ENCODE data around the gene MPHOSPH9.
"Not testable (repeated sequence)": the region's sequence is repeated elsewhere in the genome, so short reads cannot be mapped to it uniquely, and the experiment has no call there.

MPHOSPH9 gene

GRCh38 chr12:123263196-123263817 lies 30.4 kb upstream of the MPHOSPH9 start:
- H3K4me3 ChIP-seq (ENCODE audit: low read depth, low read length), result no peak overlapping the region
- no peak for DNase-seq (ENCODE audit: low read depth)

DNA sequence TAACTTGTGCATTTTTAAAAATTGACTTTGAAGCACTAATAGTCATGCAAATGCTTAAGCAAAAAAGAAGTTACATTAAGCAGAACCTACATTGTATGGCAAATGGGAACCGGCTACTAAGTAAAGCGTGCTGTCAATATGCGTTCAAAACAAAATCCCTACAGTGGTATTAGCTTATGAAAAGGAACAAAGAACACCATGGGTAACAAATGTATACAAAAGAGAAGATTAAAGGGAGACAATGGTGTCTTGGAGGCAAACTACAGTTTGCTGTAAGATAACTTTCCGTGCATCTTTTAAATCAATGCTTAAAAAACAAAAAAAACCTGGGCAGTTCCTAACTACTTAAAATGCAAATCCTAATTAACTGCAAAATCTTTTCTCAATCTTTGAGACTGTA lies 28.3 kb upstream of the MPHOSPH9 start:
- H3K4me3 ChIP-seq (ENCODE audit: low read depth, low read length), result no peak overlapping the region
- no peak for DNase-seq (ENCODE audit: low read depth)

- DNase-seq (ENCODE audit: low read depth), result no peak
- no peak overlapping the region for H3K4me3 ChIP-seq (ENCODE audit: low read depth, low read length)
Observed at GRCh38 chr12:123260081-123260480, 27.1 kb upstream of the MPHOSPH9 start.

GRCh38 chr12:123258593-123258992 lies 25.7 kb upstream of the MPHOSPH9 start:
- DNase-seq (ENCODE audit: low read depth), result no peak
- no peak overlapping the region for H3K4me3 ChIP-seq (ENCODE audit: low read depth, low read length)

- no peak overlapping the region for H3K4me3 ChIP-seq (ENCODE audit: low read depth, low read length)
- no peak for DNase-seq (ENCODE audit: low read depth)
Observed at GRCh38 chr12:123254853-123255446, 22.0 kb upstream of the MPHOSPH9 start.

DNA sequence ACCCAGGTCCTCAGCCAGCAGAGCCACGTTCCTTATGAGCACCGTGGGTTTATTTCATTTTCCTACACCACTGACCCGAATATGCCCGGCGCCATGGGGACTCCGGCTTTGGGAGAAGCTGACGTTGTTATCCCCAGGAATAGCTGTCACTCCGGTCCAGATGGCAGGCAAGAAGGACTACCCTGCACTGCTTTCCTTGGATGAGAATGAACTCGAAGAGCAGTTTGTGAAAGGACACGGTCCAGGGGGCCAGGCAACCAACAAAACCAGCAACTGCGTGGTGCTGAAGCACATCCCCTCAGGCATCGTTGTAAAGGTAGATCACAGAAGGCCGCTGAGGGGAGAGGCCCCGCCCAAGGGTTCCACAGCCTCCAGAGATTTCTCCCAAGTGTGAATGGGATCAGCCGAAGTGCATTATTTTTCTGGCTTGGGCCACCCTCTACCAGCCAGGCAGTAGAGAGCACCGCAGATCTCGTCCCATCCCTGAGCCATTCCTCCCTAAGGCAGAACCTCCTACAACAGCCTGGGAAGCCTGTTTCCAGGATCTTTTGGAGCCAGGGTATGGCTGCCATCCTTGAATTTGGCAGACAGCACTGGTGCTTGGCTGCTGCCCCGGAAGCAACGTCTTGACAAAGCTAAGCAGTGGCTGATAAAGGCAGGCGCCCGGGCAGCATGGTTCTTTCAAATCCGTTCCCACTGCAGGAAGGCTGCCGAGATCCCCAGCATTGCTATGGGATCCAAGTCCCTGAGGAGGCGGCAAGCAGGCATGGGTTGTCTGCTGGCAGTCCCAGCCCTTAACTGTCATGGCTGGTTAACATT lies 20.9 kb upstream of the MPHOSPH9 start:
- no peak for DNase-seq (ENCODE audit: low read depth)
- no peak overlapping the region for H3K4me3 ChIP-seq (ENCODE audit: low read depth, low read length)

DNA sequence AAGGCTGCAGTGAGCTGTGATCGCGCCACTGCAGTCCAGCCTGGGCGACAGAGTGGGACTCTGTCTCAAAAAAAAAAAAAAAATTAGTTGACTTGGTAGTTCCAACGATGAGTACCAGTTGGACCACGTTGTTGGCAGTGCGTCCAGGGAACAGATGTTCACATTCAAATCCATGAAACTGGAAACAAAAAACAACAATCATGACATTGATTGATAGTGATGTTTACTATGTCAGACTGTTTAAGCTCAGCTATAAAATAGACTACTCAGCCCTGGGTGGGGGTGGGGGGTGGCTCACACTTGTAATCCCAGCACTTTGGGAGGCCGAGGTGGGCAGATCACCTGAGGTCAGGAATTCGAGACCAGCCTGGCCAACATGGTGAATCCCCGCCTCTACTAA lies 19.4 kb upstream of the MPHOSPH9 start:
- H3K4me3 ChIP-seq (ENCODE audit: low read depth, low read length); DNase-seq (ENCODE audit: low read depth): not testable (repeated sequence)

DNA sequence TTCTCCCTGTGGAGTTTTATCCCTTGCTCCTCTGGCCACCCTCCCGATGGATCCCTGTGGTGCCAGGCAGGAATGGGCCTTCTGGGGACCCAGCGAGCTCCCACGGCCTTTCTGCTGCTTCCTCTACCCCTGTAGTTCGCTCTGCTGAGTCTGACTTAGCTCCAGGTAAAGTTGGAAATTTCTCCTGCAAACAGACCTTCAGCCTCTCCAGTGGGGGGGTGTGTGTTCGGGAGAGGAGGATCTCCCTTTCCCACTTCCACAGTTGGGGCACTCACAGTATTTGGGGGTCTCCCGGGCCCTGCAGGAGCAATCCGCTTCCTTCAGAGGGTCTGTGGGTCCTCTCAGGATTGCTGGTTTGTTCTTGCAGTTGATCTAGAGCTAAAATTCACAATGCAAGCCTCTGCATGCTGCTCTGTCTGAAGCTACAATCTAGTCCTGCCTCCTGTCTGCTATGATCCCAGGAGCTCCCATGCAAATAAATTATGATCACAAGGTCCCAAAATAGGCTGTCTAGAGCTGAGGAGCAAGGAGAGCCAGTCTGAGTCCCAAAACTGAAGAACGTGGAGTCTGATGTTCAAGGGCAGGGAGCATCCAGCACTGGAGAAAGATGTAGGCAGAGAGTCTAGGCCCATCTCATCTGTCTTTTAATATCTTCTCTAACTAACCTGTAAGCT lies 18.6 kb upstream of the MPHOSPH9 start:
- no peak for DNase-seq (ENCODE audit: low read depth)
- H3K4me3 ChIP-seq (ENCODE audit: low read depth, low read length), result no peak overlapping the region

GRCh38 chr12:123250471-123251383 lies 17.8 kb upstream of the MPHOSPH9 start:
- no peak for DNase-seq (ENCODE audit: low read depth)
- H3K4me3 ChIP-seq (ENCODE audit: low read depth, low read length), result no peak overlapping the region

DNA sequence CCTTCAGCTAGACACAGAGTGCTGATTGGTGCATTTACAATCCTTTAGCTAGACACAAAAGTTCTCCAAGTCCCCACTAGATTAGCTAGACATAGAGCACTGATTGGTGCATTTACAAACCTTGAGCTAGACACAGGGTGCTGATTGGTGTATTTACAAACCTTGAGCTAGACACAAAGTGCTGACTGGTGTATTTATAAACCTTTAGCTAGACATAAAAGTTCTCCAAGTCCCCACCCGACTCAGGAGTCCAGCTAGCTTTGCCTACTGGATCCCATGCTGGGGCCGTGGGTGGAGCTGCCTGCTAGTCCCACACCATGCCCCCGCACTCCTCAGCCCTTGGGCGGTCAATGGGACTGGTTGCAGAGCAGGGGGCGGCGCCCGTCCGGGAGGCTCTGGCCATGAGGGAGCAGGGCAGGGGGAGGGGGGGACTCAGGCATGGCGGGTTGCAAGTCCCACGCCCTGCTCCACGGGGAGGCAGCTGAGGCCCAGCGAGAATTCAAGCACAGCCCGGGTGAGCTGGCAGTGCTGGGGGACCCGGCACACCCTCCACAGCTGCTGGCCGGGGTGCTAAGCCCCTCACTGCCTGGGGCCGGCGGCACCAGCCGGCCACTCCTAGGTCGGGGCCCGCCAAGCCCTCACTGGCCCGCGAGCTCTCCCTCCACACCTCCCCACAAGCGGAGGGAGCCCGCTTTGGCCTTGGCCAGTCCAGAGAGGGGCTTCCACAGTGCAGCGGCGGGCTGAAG lies 16.2 kb upstream of the MPHOSPH9 start:
- H3K4me3 ChIP-seq (ENCODE audit: low read depth, low read length), result not testable (repeated sequence)

GRCh38 chr12:123248129-123248528 lies 15.2 kb upstream of the MPHOSPH9 start:
- not testable (repeated sequence) for DNase-seq (ENCODE audit: low read depth); H3K4me3 ChIP-seq (ENCODE audit: low read depth, low read length)

More for the DNA sequence above, 16.2 kb upstream of the MPHOSPH9 start:
- DNase-seq (ENCODE audit: low read depth), result not testable (repeated sequence)

- DNase-seq (ENCODE audit: low read depth), result no peak
- H3K4me3 ChIP-seq (ENCODE audit: low read depth, low read length), result no peak overlapping the region
Observed at GRCh38 chr12:123245678-123246077, 12.7 kb upstream of the MPHOSPH9 start.

- H3K4me3 ChIP-seq (ENCODE audit: low read depth, low read length), result no peak overlapping the region
- no peak for DNase-seq (ENCODE audit: low read depth)
Observed at GRCh38 chr12:123243671-123244262, 10.8 kb upstream of the MPHOSPH9 start.

GRCh38 chr12:123242116-123242904 lies 9.4 kb upstream of the MPHOSPH9 start:
- H3K4me3 ChIP-seq (ENCODE audit: low read depth, low read length), result no peak overlapping the region
- no peak for DNase-seq (ENCODE audit: low read depth)

DNA sequence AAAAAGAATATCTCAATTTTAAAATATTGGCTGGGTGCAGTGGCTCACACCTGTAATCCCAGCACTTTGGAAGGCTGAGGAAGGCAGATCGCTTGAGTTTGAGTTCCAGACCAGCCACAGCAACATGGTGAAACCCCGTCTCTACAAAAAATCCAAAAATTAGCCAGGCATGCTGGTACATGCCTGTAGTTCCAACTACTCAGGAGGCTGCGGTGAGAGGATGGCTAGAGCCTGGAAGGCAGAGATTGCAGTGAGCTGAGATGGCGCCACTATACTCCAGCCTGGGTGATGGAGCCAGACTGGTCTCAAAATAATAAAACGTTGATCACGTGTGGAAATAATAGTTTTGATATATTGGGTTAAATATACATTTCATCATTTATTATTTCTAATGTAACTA lies 6.0 kb upstream of the MPHOSPH9 start:
- H3K4me3 ChIP-seq (ENCODE audit: low read depth, low read length), result no peak overlapping the region
- no peak for DNase-seq (ENCODE audit: low read depth)

DNA sequence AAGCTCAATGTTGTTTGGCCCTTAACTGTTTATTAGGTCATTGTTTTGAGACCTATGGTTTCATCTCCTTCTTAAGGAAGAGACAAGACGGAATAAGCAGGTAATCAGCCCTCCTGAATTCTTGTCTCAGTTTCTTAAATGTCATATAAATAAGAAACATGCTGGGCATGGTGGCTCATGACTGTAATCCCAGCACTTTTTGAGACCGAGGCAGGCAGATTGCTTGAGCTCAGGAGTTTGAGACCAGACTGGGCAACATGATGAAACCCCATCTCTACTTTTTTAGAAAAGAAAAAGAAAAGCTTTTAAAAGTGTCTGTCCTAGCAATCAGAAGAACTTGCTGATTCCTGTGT lies 5.4 kb upstream of the MPHOSPH9 start:
- no peak overlapping the region for H3K4me3 ChIP-seq (ENCODE audit: low read depth, low read length)
- no peak for DNase-seq (ENCODE audit: low read depth)

GRCh38 chr12:123237646-123238329 lies 4.8 kb upstream of the MPHOSPH9 start:
- no peak overlapping the region for H3K4me3 ChIP-seq (ENCODE audit: low read depth, low read length)

More at GRCh38 chr12:123237646-123238329, 4.8 kb upstream of the MPHOSPH9 start:
- no peak for DNase-seq (ENCODE audit: low read depth)

Data from skeletal muscle cell (primary cell).